ENCODE measurements around the gene CYP2A7. TPM values are rescaled to one million over a fixed set of nuclear protein-coding genes. Genes with fewer than 3 reads are reported as not detected.

The CYP2A7 gene
- total and polyA plus RNA-seq, 9 of the 15 experiments (the other 6 are each of a cell fraction or from before 2014, with no cell fraction given): 0.22 TPM; not detected in 8

GRCh38 chr19:40908976-40909375 lies 26.9 kb upstream of the CYP2A7 start (continued):
- no peak for TF ChIP-seq MGA (IDR thresholded peaks at IDR 0.05)
